ENCODE measurements around the gene PF4V1. TPM values are rescaled to one million over a fixed set of nuclear protein-coding genes. Genes with fewer than 3 reads are reported as not detected.

PF4V1 gene
- total RNA-seq, 1 donor from 2014 or later = not detected

GRCh38 chr4:73836373-73837279, 16.5 kb upstream of the PF4V1 start, which contains the start of gene CXCL6:
TSS of gene CXCL6 (plus strand) at chr4:73836678. CDS start at chr4:73836751, 73 bp downstream.
- H3K4me3 ChIP-seq (ENCODE audit: low read depth, low read length) = peak within 1 kb of the TSS; percentile 56
- TF ChIP-seq, protein P1, sequence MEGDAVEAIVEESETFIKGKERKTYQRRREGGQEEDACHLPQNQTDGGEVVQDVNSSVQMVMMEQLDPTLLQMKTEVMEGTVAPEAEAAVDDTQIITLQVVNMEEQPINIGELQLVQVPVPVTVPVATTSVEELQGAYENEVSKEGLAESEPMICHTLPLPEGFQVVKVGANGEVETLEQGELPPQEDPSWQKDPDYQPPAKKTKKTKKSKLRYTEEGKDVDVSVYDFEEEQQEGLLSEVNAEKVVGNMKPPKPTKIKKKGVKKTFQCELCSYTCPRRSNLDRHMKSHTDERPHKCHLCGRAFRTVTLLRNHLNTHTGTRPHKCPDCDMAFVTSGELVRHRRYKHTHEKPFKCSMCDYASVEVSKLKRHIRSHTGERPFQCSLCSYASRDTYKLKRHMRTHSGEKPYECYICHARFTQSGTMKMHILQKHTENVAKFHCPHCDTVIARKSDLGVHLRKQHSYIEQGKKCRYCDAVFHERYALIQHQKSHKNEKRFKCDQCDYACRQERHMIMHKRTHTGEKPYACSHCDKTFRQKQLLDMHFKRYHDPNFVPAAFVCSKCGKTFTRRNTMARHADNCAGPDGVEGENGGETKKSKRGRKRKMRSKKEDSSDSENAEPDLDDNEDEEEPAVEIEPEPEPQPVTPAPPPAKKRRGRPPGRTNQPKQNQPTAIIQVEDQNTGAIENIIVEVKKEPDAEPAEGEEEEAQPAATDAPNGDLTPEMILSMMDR (conservative IDR thresholded peaks at IDR 0.05; ENCODE audit: low read depth, low read length) = no peak
- no peak for DNase-seq (ENCODE audit: low read depth)

DNA sequence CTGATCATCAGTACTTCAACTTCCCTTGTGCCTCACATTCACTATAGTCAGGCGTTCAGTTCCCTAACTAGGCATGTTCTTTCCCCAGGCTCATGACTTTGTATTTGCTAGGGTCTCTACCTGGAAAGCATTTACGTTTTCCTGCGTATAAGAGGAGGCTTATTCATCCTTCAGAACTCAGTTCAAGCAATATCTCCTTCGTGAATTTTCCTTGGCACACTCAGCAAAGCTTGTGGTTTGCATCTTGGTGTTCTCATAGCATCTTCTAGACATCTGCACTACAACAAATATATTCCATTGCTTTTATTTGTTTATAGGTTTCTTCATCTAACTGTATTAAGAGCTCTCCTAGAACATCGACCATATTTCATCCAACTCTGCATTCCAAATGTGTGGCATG, 14.0 kb upstream of the PF4V1 start:
- TF ChIP-seq, protein P1 (conservative IDR thresholded peaks at IDR 0.05; ENCODE audit: low read depth, low read length) = no peak
- no peak overlapping the region for H3K4me3 ChIP-seq (ENCODE audit: low read depth, low read length)
- no peak for DNase-seq (ENCODE audit: low read depth)

DNA sequence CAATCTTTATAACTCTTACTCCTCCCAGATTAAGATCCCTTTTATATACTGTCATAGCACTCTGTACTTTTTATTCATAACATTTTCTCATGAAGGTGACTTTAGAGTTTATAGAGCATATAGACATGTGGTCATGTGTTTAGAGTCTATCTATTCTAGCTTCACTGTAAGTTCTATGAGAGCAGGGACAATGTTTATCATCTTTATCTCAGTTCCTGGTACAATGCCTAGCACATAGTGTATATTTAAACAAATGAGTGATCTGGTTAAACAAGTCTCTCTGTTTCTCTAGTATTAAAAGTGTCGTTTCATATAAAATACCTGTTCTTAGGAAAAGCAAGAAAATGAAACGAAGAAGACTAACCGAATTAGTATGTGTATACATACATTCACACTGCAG, 13.4 kb upstream of the PF4V1 start:
- no peak for DNase-seq (ENCODE audit: low read depth)
- TF ChIP-seq, protein P1 (conservative IDR thresholded peaks at IDR 0.05; ENCODE audit: low read depth, low read length) = no peak
- H3K4me3 ChIP-seq (ENCODE audit: low read depth, low read length) = no peak overlapping the region

DNA sequence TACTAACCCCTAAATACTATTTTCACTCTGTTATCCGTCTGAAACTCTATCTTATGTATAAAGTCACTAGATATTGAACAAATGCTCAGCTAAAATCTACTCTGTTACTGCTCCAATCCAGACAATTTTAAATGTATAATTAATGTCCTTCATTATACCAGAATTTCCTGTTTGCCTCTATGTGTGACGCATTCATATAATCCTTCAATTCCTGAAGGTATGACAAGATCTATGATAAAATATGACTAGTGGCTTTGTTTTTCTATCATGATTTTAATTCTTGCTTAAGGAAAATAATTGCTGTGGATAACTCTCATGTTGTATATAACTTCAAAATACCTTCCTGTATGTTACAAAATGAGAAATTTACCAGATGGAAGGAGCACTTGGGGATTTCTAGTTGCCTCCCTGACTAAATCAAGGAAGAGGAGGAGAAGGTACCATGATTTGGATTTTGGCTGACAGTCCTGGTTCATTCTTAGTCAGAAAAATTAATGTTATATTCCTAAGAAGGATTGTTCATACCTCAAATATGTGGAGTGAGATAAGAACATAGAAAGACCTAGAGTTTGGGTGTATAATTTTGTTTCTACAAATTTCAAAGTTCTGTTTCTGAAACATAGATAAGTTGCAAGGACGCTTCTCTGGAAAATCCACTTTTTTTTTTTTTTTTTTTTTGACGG, 11.7 kb upstream of the PF4V1 start:
- TF ChIP-seq, protein P1 (conservative IDR thresholded peaks at IDR 0.05; ENCODE audit: low read depth, low read length) = no peak
- DNase-seq (ENCODE audit: low read depth) = no peak
- no peak overlapping the region for H3K4me3 ChIP-seq (ENCODE audit: low read depth, low read length)

- H3K4me3 ChIP-seq (ENCODE audit: low read depth, low read length) = no peak overlapping the region
- TF ChIP-seq, protein P1 (conservative IDR thresholded peaks at IDR 0.05; ENCODE audit: low read depth, low read length) = no peak
- no peak for DNase-seq (ENCODE audit: low read depth)
Observed at GRCh38 chr4:73842696-73843095, 10.4 kb upstream of the PF4V1 start.

GRCh38 chr4:73843369-73843768, 9.7 kb upstream of the PF4V1 start:
- DNase-seq (ENCODE audit: low read depth) = no peak
- TF ChIP-seq, protein P1 (conservative IDR thresholded peaks at IDR 0.05; ENCODE audit: low read depth, low read length) = no peak
- H3K4me3 ChIP-seq (ENCODE audit: low read depth, low read length) = no peak overlapping the region

Measured in epithelial cell of proximal tubule (primary cell).